HG03045 (cell line): Measurements from ENCODE around the gene NREP.

Source experiments
- ATAC-seq: cut with Tn5 transposase; IDR thresholded peaks from one replicate; pipeline ENCODE4 v1.9.1; 2021; ENCODE audit warnings: mild to moderate bottlenecking, moderate library complexity; ENCODE audit not compliant: unreplicated experiment

The NREP gene

GRCh38 chr5:111756581-111757354 lies at the start of gene NREP:
NREP (minus strand) TSS chr5:111757194; CDS start chr5:111755772, 1,422 bp downstream.
- peak; percentile 2 for ATAC-seq

- ATAC-seq: no peak
Observed at GRCh38 chr5:111806753-111807152, 49.8 kb upstream of the NREP start.

- no peak for ATAC-seq
Observed at GRCh38 chr5:111806156-111806555, 49.2 kb upstream of the NREP start.

GRCh38 chr5:111805071-111805470 lies 48.1 kb upstream of the NREP start:
- no peak for ATAC-seq

GRCh38 chr5:111800351-111800750 lies 43.4 kb upstream of the NREP start:
- no peak for ATAC-seq

GRCh38 chr5:111795142-111795541 lies 38.1 kb upstream of the NREP start:
- no peak for ATAC-seq

- no peak for ATAC-seq
Observed at GRCh38 chr5:111792471-111793058, 35.6 kb upstream of the NREP start.

- ATAC-seq: no peak
Observed at GRCh38 chr5:111790295-111790694, 33.3 kb upstream of the NREP start.

- no peak for ATAC-seq
Observed at GRCh38 chr5:111787006-111787405, 30.0 kb upstream of the NREP start.

- no peak for ATAC-seq
Observed at GRCh38 chr5:111784491-111785181, 27.6 kb upstream of the NREP start.

GRCh38 chr5:111783537-111783936 lies 26.5 kb upstream of the NREP start:
- ATAC-seq: no peak

- ATAC-seq: no peak
Observed at GRCh38 chr5:111782216-111782615, 25.2 kb upstream of the NREP start.

GRCh38 chr5:111781200-111781599 lies 24.2 kb upstream of the NREP start:
- no peak for ATAC-seq

- ATAC-seq: no peak
Observed at GRCh38 chr5:111779922-111780292, 22.9 kb upstream of the NREP start.

- ATAC-seq: no peak
Observed at GRCh38 chr5:111779260-111779921, 22.4 kb upstream of the NREP start.

- no peak for ATAC-seq
Observed at GRCh38 chr5:111776913-111777781, 20.2 kb upstream of the NREP start.

- no peak for ATAC-seq
Observed at GRCh38 chr5:111775224-111775623, 18.2 kb upstream of the NREP start.

GRCh38 chr5:111774525-111774924 lies 17.5 kb upstream of the NREP start:
- no peak for ATAC-seq

GRCh38 chr5:111772456-111773122 lies 15.6 kb upstream of the NREP start:
- ATAC-seq: no peak

- no peak for ATAC-seq
Observed at GRCh38 chr5:111769541-111769940, 12.5 kb upstream of the NREP start.
